GM21360 (cell line): ENCODE data around the gene SKAP1.
"Not testable (repeated sequence)": the region's sequence is repeated elsewhere in the genome, so short reads cannot be mapped to it uniquely, and the experiment has no call there.

Experiments used
- ATAC-seq: cut with Tn5 transposase; IDR thresholded peaks from one replicate; pipeline ENCODE4 v1.9.1; 2021; ENCODE audit warnings: mild to moderate bottlenecking, moderate library complexity; ENCODE audit not compliant: unreplicated experiment

SKAP1 gene

DNA sequence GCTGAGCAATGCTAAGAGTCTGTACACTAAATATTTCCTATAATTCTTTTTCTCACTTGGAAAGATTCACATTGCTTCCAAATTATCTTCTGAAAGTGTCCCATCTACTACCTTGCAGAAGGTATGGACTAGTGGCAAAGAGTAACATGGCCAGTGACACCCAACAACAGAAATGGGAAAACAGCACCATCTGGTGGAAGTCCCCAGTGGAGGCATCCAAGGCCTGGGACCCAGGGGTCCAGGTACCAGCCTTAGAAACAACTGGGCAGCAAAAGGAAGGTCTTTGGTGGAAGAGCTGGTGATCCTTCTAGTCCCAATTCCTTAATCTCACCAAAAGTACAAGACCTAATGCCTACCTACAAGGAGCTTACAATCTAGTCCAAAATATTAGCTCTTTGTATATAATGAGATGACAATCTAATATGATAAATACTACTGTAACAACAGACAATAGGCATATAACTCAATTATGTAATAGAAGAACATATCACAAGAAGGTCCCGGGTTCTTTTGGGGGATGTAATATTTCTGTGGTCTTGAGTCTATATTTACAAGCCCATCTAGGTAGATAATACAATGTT lies 55.3 kb downstream of the SKAP1 start:
- ATAC-seq, result no peak

DNA sequence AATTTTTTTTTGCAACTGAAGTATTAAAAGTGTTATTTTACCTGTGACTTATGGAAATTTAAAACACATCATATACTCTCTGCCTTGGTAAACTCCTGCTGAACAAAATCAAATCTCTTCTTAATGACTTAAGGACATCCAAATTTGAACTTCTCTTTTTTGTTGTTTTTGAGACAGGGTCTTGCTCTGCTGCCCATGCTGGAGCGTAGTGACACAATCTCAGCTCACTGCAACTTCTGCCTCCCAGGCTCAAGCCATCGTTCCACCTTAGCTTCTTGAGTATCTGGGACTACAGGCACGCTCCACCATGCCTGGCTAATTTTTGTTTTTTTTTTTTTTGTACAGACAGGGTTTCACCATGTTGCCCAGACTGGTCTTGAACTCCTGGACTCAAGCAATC lies 56.1 kb downstream of the SKAP1 start:
- no peak for ATAC-seq

DNA sequence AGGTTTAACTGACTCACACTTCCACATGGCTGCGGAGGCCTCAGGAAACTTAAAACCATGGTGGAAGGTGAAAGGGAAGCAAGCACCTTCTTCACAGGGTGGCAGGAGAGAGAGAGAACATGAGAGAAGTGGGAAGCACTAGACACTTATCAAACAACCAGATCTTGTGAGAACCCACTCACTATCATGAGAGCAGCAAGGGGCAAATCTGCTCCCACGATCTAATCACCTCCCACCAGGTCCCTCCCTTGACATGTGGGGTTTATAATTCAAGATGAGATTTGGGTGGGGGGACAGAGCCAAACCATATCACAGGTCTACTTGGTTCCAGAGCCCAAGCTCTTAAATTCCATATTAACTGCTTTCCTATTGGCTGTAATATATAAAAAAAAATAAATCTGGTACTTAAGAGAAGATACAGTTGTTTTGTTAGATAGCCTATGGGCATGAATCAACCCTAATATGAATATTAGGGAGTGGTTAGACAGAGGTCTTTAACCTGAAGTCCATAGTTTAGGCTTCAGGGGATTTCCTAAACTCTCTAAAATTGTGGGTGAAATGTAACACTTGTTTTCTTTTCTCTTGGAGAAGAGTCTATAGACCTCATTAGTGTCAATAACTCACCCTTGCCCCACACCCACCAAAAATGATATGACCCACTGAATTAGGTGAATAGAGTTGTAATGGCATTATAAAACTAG lies 56.7 kb downstream of the SKAP1 start:
- ATAC-seq, result no peak

GRCh38 chr17:48368967-48369366 lies 61.0 kb downstream of the SKAP1 start:
- ATAC-seq, result not testable (repeated sequence)

DNA sequence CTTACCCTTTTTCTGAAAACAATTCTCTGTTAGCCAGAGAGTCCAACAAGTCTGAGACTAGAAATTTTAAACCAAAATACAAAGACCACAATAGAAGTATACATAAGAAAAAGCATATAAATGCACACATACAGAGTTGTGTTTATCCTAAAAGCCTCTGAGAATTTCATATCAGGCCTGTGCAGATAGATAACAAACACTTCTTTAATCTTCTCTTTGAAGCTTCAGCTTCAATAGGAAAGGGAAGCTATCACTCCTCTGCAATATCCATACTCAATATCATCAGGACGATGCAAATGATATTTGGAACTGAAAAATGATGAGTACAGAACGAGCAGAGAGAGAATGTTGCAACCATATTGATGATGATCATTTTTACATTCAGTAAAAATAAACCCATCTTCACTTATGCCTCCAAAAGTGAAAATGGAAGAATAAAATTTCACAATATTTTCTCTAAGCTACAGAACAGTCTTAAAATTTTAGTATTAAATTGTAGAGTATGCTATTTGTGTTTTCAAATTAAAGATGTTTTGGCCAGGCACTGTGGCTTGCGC lies 61.6 kb downstream of the SKAP1 start:
- ATAC-seq, result no peak

DNA sequence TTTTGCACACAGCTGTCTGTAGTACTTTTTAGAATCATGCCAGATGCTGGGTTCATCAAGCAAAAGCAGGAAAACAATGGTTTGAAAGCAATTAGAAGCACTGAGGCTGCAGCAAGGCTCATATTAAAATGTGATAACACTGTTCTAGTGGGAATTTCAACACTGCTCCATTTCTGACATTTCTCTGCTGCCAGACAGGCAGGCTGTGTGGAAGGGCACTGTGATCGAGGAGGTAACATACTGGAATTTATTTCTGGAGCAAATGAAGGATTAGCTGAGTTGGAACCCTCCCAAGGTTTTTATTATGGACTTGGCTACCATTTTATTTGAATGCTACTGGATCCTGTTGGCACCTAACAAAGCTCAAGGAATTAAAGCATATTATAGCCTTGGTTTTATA lies 66.9 kb downstream of the SKAP1 start:
- no peak for ATAC-seq

GRCh38 chr17:48360861-48361633 lies 69.0 kb downstream of the SKAP1 start:
- ATAC-seq, result not testable (repeated sequence)

GRCh38 chr17:48357779-48358602 lies 72.0 kb downstream of the SKAP1 start:
- ATAC-seq, result no peak

DNA sequence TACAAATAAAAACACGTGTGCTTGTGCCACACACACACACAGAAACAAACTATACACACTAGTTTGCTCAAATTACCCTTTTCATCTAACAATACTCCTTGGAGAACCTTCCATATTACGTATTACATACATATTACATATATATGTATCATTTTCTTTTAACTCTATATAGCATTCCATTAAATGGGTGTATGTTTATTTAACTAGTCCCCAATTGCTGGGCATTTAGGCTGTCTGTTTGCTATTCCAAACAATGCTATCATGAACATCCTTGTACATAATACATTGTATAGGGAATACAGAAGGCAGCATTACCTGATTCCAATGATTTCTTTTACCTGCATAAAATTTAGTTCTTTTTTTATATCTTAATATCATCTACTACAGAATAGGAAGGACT lies 73.1 kb downstream of the SKAP1 start:
- no peak for ATAC-seq

DNA sequence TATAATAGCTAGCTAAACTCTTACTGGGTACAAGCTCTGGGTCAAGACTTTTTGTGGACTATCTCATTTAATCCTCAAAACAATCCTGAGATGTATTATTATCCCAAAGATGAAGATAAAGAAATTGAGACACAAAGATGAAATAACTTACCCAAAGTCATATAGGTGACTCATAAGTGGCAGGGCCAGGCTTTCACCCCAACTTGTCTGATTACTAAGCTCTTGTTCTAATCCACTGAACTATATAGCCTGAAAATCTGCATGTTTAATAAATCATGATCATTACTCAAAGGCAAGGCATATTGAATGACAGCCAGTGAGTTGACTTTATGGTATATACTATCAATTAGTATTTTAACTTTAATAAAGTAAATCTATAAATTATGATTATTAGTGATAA lies 77.4 kb downstream of the SKAP1 start:
- ATAC-seq, result no peak

- ATAC-seq, result no peak
Observed at GRCh38 chr17:48351911-48352332, 78.1 kb downstream of the SKAP1 start.

GRCh38 chr17:48348352-48348751 lies 81.7 kb downstream of the SKAP1 start:
- ATAC-seq, result no peak

DNA sequence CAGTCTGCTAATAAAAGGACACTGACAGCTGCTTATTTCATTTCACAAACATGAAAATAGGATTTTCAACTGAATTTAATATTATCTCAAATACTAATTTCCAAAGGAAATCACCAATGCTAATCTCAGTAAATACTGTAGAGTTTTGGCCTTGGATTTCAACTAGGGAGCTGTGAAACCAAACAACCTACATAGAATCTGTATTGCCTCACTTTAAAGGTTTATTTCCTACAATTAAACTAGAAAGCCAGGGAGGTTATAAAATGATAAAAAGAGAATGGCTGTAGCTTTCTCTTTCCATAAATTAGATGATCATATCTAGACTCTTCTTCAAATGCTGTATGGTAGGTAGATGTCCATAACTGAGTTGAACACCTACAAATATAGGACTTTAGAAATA lies 82.8 kb downstream of the SKAP1 start:
- ATAC-seq, result no peak

DNA sequence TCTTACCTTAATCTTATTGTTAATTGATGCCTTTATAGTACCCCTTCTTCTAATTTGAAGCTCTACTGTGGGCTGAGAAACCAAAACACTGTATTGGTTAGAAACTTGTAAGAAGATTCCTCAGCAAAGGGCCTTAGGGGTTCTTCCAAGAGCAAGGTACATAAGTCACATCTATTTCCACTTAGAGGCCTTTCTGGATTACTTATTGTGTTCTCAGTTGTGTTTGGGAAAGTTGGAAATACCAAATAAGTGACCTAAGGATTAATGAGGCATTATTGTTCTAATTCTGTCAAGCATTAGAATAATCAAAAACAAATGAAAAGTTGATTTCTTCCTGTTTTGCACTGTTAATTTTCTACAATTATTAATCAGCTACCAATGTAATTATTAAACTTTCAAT lies 85.8 kb downstream of the SKAP1 start:
- no peak for ATAC-seq

- no peak for ATAC-seq
Observed at GRCh38 chr17:48340916-48341315, 89.1 kb downstream of the SKAP1 start.

DNA sequence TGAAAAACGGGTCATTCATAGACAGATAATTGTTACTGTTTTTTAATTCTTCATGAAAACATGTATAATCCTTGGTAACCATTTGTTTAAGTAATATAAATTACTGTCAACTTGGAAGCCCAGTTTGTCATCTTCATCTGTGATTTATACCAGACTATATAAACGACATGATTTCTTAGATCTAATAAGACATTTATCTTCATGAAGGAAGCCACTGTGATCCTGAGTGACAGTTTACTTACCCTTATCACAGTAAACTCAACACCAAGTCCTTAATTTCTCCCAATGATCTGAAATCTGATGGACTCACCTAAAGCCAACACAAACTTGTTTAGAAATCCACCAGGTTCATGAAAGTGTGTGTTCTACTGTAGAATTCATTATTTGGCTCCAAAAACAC lies 91.3 kb downstream of the SKAP1 start:
- ATAC-seq, result no peak

GRCh38 chr17:48337903-48338302 lies 92.1 kb downstream of the SKAP1 start:
- ATAC-seq, result not testable (repeated sequence)

- no peak for ATAC-seq
Observed at GRCh38 chr17:48336986-48337385, 93.0 kb downstream of the SKAP1 start.

GRCh38 chr17:48335858-48336500 lies 94.0 kb downstream of the SKAP1 start:
- ATAC-seq, result no peak

DNA sequence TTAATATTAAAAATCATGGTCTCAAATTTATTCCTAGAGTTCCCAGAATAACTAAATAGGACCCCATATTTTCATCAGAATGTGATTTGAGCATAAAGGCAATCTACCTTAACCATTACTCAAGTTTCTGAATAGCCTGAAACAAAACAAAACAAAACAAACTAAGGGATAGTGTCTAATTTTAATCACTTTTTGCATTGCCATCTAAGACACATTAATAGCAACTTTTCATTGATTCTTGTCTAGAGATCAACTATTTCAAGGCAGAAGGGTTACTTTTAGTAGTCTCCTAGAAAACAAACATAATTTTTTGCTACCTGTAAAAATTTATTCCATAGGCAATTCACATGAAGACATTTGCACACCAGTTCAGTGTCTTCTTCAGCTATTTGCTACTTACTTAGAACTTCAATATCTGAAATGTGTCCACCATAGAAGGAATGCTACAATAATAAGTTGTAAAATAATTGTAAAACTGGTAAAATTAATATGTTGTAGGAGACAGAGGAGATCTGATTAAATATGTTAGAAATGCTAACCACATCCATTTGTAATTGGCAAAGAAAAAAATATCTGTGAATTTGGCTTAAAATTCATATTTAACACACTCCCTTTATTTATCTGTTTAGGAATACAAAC lies 94.7 kb downstream of the SKAP1 start:
- ATAC-seq, result no peak
